GM12878 (cell line): Measurements from ENCODE around the gene CCDC34. TPM values are rescaled to one million over a fixed set of nuclear protein-coding genes. Genes with fewer than 3 reads are reported as not detected.

Experiments
- ATAC-seq: fragments of 200-7000 bp; cut with Tn5 transposase; 3 replicates; pipeline ENCODE4 v1.9.1; 2020; ENCODE audit warnings: mild to moderate bottlenecking, moderate library complexity
- BruUV-seq: library from RNA; stranded (reverse); fragments of 400-500 nt; replicated peaks from 2 replicates; lab custom pipeline; 2021; lab: Mats Ljungman, UMichigan
- CTCF ChIA-PET: fragments of 300-600 bp; sonication (Branson Sonifier 250); formaldehyde crosslinking; extraction: SDS; loops from one replicate; lab custom pipeline; 2021; ENCODE audit warnings: inconsistent platforms; lab: Yijun Ruan, JAX
- POLR2A ChIA-PET: fragments of 350-600 bp; formaldehyde crosslinking; extraction: SDS; loops from one replicate; lab custom pipeline; 2021; ENCODE audit warnings: inconsistent platforms; lab: Charles Lee
- RAD21 ChIA-PET: fragments of 300-600 bp; sonication (Branson Sonifier 250); formaldehyde crosslinking; loops from one replicate; lab custom pipeline; 2023; ENCODE audit warnings: antibody characterized with exemption; ENCODE audit not compliant: unreplicated experiment; lab: Charles Lee
- SMC1A ChIA-PET: fragments of 300-600 bp; sonication (Branson Sonifier 250); formaldehyde crosslinking; loops from one replicate; lab custom pipeline; 2023; ENCODE audit not compliant: unreplicated experiment, uncharacterized antibody; lab: Charles Lee
- DNase-seq: peaks from one replicate; pipeline ENCODE4 v3.0.0-alpha.2; 2011; ENCODE audit warnings: low read depth, low spot score
- FAIRE-seq: peaks from 3 replicates; lab custom pipeline; 2011; peaks lifted over from hg19 to GRCh38; lab: Jason Lieb, UNC
- H2AFZ ChIP-seq: 2 replicates; pipeline ENCODE4 v1.6.0; 2011; ENCODE audit warnings: low read depth, low read length, control low read depth; ENCODE audit not compliant: control insufficient read depth
- H3K27ac ChIP-seq: 2 replicates; pipeline ENCODE4 v1.5.1; 2011; ENCODE audit warnings: control low read depth; ENCODE audit not compliant: control insufficient read depth, insufficient read depth
- H3K27me3 ChIP-seq, 2 experiments: replicated peaks in 1 of 2; 2 replicates each; pipeline versions ENCODE4 v1.6.0 to v1.6.1; 2011; ENCODE audit warnings: low read length in 1 of 2; ENCODE audit not compliant: control insufficient read depth in 2 of 2, insufficient read depth in 2 of 2
- H3K36me3 ChIP-seq, 2 experiments: 2 replicates each; pipeline ENCODE4 v1.5.1; 2011; ENCODE audit warnings: low read length in 1 of 2; ENCODE audit not compliant: control insufficient read depth in 2 of 2, insufficient read depth in 2 of 2
- H3K4me1 ChIP-seq: 2 replicates; pipeline ENCODE4 v1.6.1; 2011; ENCODE audit warnings: mild to moderate bottlenecking, low read length, moderate library complexity, mixed read lengths; ENCODE audit not compliant: control insufficient read depth, insufficient read depth
- H3K4me2 ChIP-seq: 2 replicates; pipeline ENCODE4 v1.6.0; 2011; ENCODE audit warnings: control low read depth; ENCODE audit not compliant: control insufficient read depth, insufficient read depth
- H3K4me3 ChIP-seq: fragments of 200-600 bp; sonication (generic); 2 replicates; pipeline ENCODE4 v1.5.1; 2016
- H3K79me2 ChIP-seq: 2 replicates; pipeline ENCODE4 v1.6.0; 2011; ENCODE audit warnings: low read length; ENCODE audit not compliant: control insufficient read depth, insufficient read depth
- H3K9ac ChIP-seq: 2 replicates; pipeline ENCODE4 v1.8.0; 2011; ENCODE audit warnings: low read length, control low read depth, mixed read lengths; ENCODE audit not compliant: control insufficient read depth, insufficient read depth
- H3K9me3 ChIP-seq: replicated peaks from 3 replicates; pipeline ENCODE4 v1.5.1; 2011; ENCODE audit warnings: mild to moderate bottlenecking, low read length; ENCODE audit not compliant: control insufficient read depth, insufficient read depth
- H4K20me1 ChIP-seq: 2 replicates; pipeline ENCODE4 v1.6.0; 2011; ENCODE audit not compliant: control insufficient read depth, insufficient read depth
- FOXM1 ChIP-seq: IDR thresholded peaks from 2 replicates; pipeline ENCODE4 v1.6.1; 2012; ENCODE audit warnings: low read depth, mild to moderate bottlenecking, inconsistent platforms, low read length, moderate library complexity
- KDM1A ChIP-seq: fragments of 200-600 bp; sonication (generic); IDR thresholded peaks from 2 replicates; pipeline ENCODE4 v1.6.1; 2016; ENCODE audit warnings: borderline replicate concordance
- WGBS: methylation state at CpG from one replicate; pipeline ENCODE4 v1.1.6; 2016; ENCODE audit warnings: low lambda C conversion rate; ENCODE audit not compliant: insufficient replicate concordance, insufficient coverage; ENCODE audit errors: missing lambda C conversion rate; 5-methylcytosine and 5-hydroxymethylcytosine counted together
- in situ Hi-C: fragments of 300-500 bp; cut with MboI; formaldehyde crosslinking; loops from 9 replicates; pipeline ENCODE4 v1.14.3; 2018; ENCODE audit warnings: mixed read lengths
- intact Hi-C: fragments of 100-400 bp; cut with micrococcal nuclease; formaldehyde crosslinking; loops from one replicate; pipeline ENCODE4 v1.14.2; 2022; ENCODE audit not compliant: unreplicated experiment
- polyA plus RNA-seq, 11 experiments: library from polyadenylated mRNA; depleted of rRNA in 4 of 11; unstranded in 6 of 11; stranded (reverse) in 5 of 11; fragments of >200 nt; fragmentation: Nextera tagmentation in 4 of 11; fragmentation: Illumina TruSeq in 1 of 11; extraction: Ambion mirVana in 4 of 11; extraction: Trizol in 1 of 11; gene quantifications; 1 replicate in 1 of 11; 2 replicates in 10 of 11; pipeline versions ENCODE4 v1.2.1 to v1.2.3, GENCODE V29; 2011 to 2016; ENCODE audit warnings: inconsistent platforms in 2 of 11, missing spikeins in 2 of 11, low read depth in 1 of 11
- total RNA-seq, 4 experiments: library from RNA; depleted of rRNA in 3 of 4; stranded (reverse); fragments of >200 nt in 3 of 4; fragmentation: Illumina TruSeq in 1 of 4; extraction: Trizol in 1 of 4; gene quantifications; 2 replicates each; pipeline versions ENCODE4 v1.2.1 to v1.2.3, GENCODE V29; 2013 to 2021
- TF ChIP-seq, protein P1 (sequence below): IDR thresholded peaks from 2 replicates; pipeline ENCODE4 v1.6.1; 2011; ENCODE audit warnings: borderline replicate concordance, low read depth, mild to moderate bottlenecking, moderate library complexity, mixed read lengths, low read length; ENCODE audit not compliant: insufficient read depth; ENCODE audit errors: extremely low read length
- TF ChIP-seq, protein P2 (sequence below): fragments of 450-650 bp; IDR thresholded peaks from 2 replicates; pipeline ENCODE4 v1.6.1; 2016; ENCODE audit warnings: mild to moderate bottlenecking

The CCDC34 gene
- total and polyA plus RNA-seq, 10 of the 15 experiments (the other 5 are each of a cell fraction or from before 2014, with no cell fraction given): 6.2 to 39.1 (median 14.6) TPM

DNA sequence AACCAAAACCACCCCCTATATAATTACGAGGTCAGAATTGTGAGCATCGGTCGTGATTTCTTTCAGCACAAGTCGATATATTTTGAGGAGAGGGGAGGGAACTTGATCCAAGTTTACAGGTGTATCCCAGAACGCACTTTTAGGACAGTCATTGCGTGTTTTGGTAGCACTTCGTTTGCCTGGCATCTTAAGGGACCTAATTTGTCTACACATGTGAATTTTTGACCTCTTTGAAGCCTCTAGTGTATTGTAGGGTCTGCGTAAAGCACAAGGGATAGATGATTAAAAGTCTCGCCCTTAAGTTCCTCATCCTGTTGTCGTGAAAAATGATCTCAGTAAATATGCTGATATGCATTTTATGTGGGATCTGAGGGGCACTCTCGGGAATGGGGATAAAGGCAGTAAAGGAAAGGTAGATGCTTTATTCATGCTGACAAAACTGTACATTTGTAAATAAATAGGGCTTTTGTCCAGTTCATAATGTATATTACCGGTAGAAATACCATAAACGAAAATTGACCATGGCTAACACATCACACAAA is 632 bp upstream of the CCDC34 start:
- intact Hi-C loops (loop anchor here (5.0 kb wide), 3 partner anchors 124 to 176 kb away; no protein-coding TSS in a partner anchor), in situ Hi-C loops (no loop called here)
- ChIA-PET CTCF (interaction anchor here (0.8 to 2.1 kb wide), 6 partner anchors 11 to 134 kb away, joined by 3 to 15 read pairs (median 4); no protein-coding TSS in a partner anchor), POLR2A (no interaction called here), SMC1A (interaction anchor here (1.4 to 1.6 kb wide), 3 partner anchors 68 to 143 kb away, joined by 3 to 4 read pairs (median 3); partner anchors contain the start of gene LIN7C), RAD21 (interaction anchor here (1.0 to 1.3 kb wide), 2 partner anchors 13 to 130 kb away, joined by 3 read pairs; no protein-coding TSS in a partner anchor)
- 34% methylated on average over 13 of the region's 13 CpGs for WGBS
- H4K20me1 ChIP-seq: no peaks in the 10 kb centered on the region
- peak overlapping the region; percentile 83 for H3K4me2 ChIP-seq
- no TSS peak for BruUV-seq
- H3K4me3 ChIP-seq: peak overlapping the region; percentile 81
- H3K9me3 ChIP-seq: no peaks in the 10 kb centered on the region
- no peaks in the 10 kb centered on the region for H3K27me3 ChIP-seq
- H2AFZ ChIP-seq: peak overlapping the region; percentile 78
- H3K4me1 ChIP-seq: peaks cover 3% of the 10 kb centered on the region; the same call in 1 of the 2 replicates
- no peaks in the 10 kb centered on the region; the same call in 1 of the 2 replicates for H3K79me2 ChIP-seq
- no peak for FAIRE-seq
- peak overlapping the region; percentile 13; the same call in 1 of the 2 replicates for H3K27ac ChIP-seq
- ATAC-seq: no peak
- H3K9ac ChIP-seq: peak overlapping the region; percentile 85
- TF ChIP-seq FOXM1 (no peak), KDM1A (no peak)
- TF ChIP-seq, protein P1, sequence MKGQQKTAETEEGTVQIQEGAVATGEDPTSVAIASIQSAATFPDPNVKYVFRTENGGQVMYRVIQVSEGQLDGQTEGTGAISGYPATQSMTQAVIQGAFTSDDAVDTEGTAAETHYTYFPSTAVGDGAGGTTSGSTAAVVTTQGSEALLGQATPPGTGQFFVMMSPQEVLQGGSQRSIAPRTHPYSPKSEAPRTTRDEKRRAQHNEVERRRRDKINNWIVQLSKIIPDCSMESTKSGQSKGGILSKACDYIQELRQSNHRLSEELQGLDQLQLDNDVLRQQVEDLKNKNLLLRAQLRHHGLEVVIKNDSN: no peak
- TF ChIP-seq, protein P2, sequence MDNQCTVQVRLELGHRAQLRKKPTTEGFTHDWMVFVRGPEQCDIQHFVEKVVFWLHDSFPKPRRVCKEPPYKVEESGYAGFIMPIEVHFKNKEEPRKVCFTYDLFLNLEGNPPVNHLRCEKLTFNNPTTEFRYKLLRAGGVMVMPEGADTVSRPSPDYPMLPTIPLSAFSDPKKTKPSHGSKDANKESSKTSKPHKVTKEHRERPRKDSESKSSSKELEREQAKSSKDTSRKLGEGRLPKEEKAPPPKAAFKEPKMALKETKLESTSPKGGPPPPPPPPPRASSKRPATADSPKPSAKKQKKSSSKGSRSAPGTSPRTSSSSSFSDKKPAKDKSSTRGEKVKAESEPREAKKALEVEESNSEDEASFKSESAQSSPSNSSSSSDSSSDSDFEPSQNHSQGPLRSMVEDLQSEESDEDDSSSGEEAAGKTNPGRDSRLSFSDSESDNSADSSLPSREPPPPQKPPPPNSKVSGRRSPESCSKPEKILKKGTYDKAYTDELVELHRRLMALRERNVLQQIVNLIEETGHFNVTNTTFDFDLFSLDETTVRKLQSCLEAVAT: peak; percentile 94
- DNase-seq: no peak
- H3K36me3 ChIP-seq: no peaks in the 10 kb centered on the region
